ENCODE measurements around the gene SRRM1.
"Not testable (repeated sequence)": the region's sequence is repeated elsewhere in the genome, so short reads cannot be mapped to it uniquely, and the experiment has no call there.

- TF ChIP-seq CTCF (IDR thresholded peaks at IDR 0.05 in 2 of 3, conservative IDR thresholded peaks at IDR 0.05 in 1 of 3; ENCODE audit: control insufficient read depth in 2 of 3, extremely low read depth in 1 of 3, insufficient read depth in 1 of 3, low read depth in 3 of 3, low read length in 3 of 3); BHLHE40 (IDR thresholded peaks at IDR 0.05; ENCODE audit: borderline replicate concordance in 1 of 2, low read depth in 2 of 2, low read length in 1 of 2); TCF3 (IDR thresholded peaks at IDR 0.05; ENCODE audit: borderline replicate concordance, insufficient read depth, low read depth, low read length); CHD4 (IDR thresholded peaks at IDR 0.05); ATF2 (IDR thresholded peaks at IDR 0.05; ENCODE audit: low read length); SUZ12 (IDR thresholded peaks at IDR 0.05; ENCODE audit: unreplicated experiment); BCL3 (IDR thresholded peaks at IDR 0.05; ENCODE audit: borderline replicate concordance, insufficient read depth, low read depth, low read length, poor library complexity, severe bottlenecking); NFIC (IDR thresholded peaks at IDR 0.05; ENCODE audit: low read depth, low read length); BRCA1 (IDR thresholded peaks at IDR 0.05; ENCODE audit: low read depth, low read length); CHD2 (IDR thresholded peaks at IDR 0.05; ENCODE audit: borderline replicate concordance, low read depth, low read length); ZNF274 (IDR thresholded peaks at IDR 0.05; ENCODE audit: insufficient read depth, insufficient read length); USF2 (IDR thresholded peaks at IDR 0.05; ENCODE audit: borderline replicate concordance, low read depth, low read length); NR2C1 (IDR thresholded peaks at IDR 0.05): not testable (repeated sequence)
Measured at GRCh38 chr1:24672686-24673085, 29.6 kb downstream of the SRRM1 start.
